Measurements from ENCODE around the gene C1GALT1C1L. TPM values are rescaled to one million over a fixed set of nuclear protein-coding genes. Genes with fewer than 3 reads are reported as not detected.

Gene C1GALT1C1L
- total and polyA plus RNA-seq, 2 of the 13 experiments (the other 11 are each of a cell fraction or from before 2014, with no cell fraction given) = 1.3 to 2.4 TPM

GRCh38 chr2:43634604-43635306 lies 41.5 kb downstream of the C1GALT1C1L start (continued):
- TF ChIP-seq CBX5 (CRISPR knock-in tag; IDR thresholded peaks at IDR 0.05; ENCODE audit: borderline replicate concordance) (no peak), GTF3A (CRISPR knock-in tag; conservative IDR thresholded peaks at IDR 0.05) (no peak), SMARCE1 (IDR thresholded peaks at IDR 0.05; ENCODE audit: borderline replicate concordance) (no peak), AHR (CRISPR knock-in tag; IDR thresholded peaks at IDR 0.05) (no peak), POGZ (CRISPR knock-in tag; IDR thresholded peaks at IDR 0.05) (no peak), BRCA1 (CRISPR knock-in tag; IDR thresholded peaks at IDR 0.05) (no peak), HDAC1 (CRISPR knock-in tag; IDR thresholded peaks at IDR 0.05) (peak; percentile 23; the same call in 1 of the 2 replicates), U2AF1 (optimal IDR thresholded peaks at IDR 0.05; ENCODE audit: low read depth, low read length) (no peak), CHCHD3 (CRISPR knock-in tag; IDR thresholded peaks at IDR 0.05) (no peak), KLF12 (CRISPR knock-in tag; IDR thresholded peaks at IDR 0.05; ENCODE audit: borderline replicate concordance) (no peak), KLF9 (CRISPR knock-in tag; IDR thresholded peaks at IDR 0.05; ENCODE audit: low read depth) (0 out of 2 replicates have a peak, but pooled peaks have one; percentile 30), ZNF296 (CRISPR knock-in tag; conservative IDR thresholded peaks at IDR 0.05) (no peak), RORA (CRISPR knock-in tag; IDR thresholded peaks at IDR 0.05) (no peak), ZNF772 (CRISPR knock-in tag; IDR thresholded peaks at IDR 0.05) (no peak), HNF4G (IDR thresholded peaks at IDR 0.05; ENCODE audit: borderline replicate concordance, low read depth, low read length) (no peak), HNF4G (CRISPR knock-in tag; IDR thresholded peaks at IDR 0.05; ENCODE audit: borderline replicate concordance, low read depth) (no peak), PBX3 (CRISPR knock-in tag; IDR thresholded peaks at IDR 0.05; ENCODE audit: borderline replicate concordance) (no peak), THAP11 (CRISPR knock-in tag; IDR thresholded peaks at IDR 0.05) (peak; percentile 78), SMC3 (IDR thresholded peaks at IDR 0.05; ENCODE audit: low read length) (no peak), ZBTB7B (CRISPR knock-in tag; IDR thresholded peaks at IDR 0.05) (no peak; the same call in 1 of the 2 replicates), FOXK2 (IDR thresholded peaks at IDR 0.05) (peak; percentile 72), ZFP1 (CRISPR knock-in tag; IDR thresholded peaks at IDR 0.05) (no peak; the same call in 1 of the 2 replicates), JDP2 (CRISPR knock-in tag; IDR thresholded peaks at IDR 0.05; ENCODE audit: borderline replicate concordance) (no peak)
- TF ChIP-seq, protein P1, sequence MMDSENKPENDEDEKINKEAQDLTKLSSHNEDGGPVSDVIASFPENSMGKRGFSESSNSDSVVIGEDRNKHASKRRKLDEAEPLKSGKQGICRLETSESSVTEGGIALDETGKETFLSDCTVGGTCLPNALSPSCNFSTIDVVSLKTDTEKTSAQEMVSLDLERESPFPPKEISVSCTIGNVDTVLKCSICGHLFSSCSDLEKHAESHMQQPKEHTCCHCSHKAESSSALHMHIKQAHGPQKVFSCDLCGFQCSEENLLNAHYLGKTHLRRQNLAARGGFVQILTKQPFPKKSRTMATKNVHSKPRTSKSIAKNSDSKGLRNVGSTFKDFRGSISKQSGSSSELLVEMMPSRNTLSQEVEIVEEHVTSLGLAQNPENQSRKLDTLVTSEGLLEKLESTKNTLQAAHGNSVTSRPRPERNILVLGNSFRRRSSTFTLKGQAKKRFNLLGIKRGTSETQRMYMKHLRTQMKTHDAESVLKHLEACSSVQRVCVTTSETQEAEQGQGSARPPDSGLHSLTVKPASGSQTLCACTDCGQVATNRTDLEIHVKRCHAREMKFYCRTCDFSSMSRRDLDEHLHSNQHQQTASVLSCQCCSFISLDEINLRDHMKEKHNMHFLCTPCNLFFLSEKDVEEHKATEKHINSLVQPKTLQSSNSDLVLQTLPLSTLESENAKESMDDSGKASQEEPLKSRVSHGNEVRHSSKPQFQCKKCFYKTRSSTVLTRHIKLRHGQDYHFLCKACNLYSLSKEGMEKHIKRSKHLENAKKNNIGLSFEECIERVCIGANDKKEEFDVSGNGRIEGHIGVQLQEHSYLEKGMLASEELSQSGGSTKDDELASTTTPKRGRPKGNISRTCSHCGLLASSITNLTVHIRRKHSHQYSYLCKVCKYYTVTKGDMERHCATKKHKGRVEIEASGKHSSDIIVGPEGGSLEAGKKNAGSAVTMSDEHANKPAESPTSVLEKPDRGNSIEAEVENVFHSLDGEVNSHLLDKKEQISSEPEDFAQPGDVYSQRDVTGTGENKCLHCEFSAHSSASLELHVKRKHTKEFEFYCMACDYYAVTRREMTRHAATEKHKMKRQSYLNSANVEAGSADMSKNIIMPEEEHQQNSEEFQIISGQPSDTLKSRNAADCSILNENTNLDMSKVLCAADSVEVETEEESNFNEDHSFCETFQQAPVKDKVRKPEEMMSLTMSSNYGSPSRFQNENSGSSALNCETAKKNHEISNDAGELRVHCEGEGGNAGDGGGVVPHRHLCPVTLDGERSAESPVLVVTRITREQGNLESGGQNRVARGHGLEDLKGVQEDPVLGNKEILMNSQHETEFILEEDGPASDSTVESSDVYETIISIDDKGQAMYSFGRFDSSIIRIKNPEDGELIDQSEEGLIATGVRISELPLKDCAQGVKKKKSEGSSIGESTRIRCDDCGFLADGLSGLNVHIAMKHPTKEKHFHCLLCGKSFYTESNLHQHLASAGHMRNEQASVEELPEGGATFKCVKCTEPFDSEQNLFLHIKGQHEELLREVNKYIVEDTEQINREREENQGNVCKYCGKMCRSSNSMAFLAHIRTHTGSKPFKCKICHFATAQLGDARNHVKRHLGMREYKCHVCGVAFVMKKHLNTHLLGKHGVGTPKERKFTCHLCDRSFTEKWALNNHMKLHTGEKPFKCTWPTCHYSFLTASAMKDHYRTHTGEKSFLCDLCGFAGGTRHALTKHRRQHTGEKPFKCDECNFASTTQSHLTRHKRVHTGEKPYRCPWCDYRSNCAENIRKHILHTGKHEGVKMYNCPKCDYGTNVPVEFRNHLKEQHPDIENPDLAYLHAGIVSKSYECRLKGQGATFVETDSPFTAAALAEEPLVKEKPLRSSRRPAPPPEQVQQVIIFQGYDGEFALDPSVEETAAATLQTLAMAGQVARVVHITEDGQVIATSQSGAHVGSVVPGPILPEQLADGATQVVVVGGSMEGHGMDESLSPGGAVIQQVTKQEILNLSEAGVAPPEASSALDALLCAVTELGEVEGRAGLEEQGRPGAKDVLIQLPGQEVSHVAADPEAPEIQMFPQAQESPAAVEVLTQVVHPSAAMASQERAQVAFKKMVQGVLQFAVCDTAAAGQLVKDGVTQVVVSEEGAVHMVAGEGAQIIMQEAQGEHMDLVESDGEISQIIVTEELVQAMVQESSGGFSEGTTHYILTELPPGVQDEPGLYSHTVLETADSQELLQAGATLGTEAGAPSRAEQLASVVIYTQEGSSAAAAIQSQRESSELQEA (CRISPR knock-in tag; IDR thresholded peaks at IDR 0.05; ENCODE audit: not compliant biosample characterization) = no peak
